Measurements from ENCODE around the gene IQSEC1.

The IQSEC1 gene

GRCh38 chr3:13102386-13103345, 29.4 kb upstream of the IQSEC1 start:
- in situ Hi-C loops (cut with MboI; ENCODE audit: low sequenced_read_pairs): no loop called here
- no peaks in the 10 kb centered on the region for H3K9me3 ChIP-seq
- DNase-seq (ENCODE audit: low spot score in 2 of 2): no peak
- no peak overlapping the region for H3K4me3 ChIP-seq
- no peaks in the 10 kb centered on the region for H3K36me3 ChIP-seq (replicated peaks)
- H3K4me1 ChIP-seq: no peaks in the 10 kb centered on the region
- H3K27me3 ChIP-seq (ENCODE audit: low read depth): no peaks in the 10 kb centered on the region

- in situ Hi-C loops (cut with MboI; ENCODE audit: low sequenced_read_pairs): loop anchor here (25.0 kb wide), 1 partner anchor 363 kb away; no protein-coding TSS in a partner anchor
- Histone ChIP-seq H3K27me3 (ENCODE audit: low read depth) (no peaks in the 10 kb centered on the region), H3K4me1 (no peaks in the 10 kb centered on the region), H3K4me3 (no peak overlapping the region), H3K36me3 (replicated peaks) (no peaks in the 10 kb centered on the region), H3K9me3 (no peaks in the 10 kb centered on the region)
- DNase-seq (ENCODE audit: low spot score in 2 of 2): no peak
Measured at GRCh38 chr3:13099707-13100106, 26.5 kb upstream of the IQSEC1 start.

- no peak overlapping the region for H3K4me3 ChIP-seq
- no peaks in the 10 kb centered on the region for H3K4me1 ChIP-seq
- DNase-seq (ENCODE audit: low spot score in 2 of 2): no peak
- no peaks in the 10 kb centered on the region for H3K36me3 ChIP-seq (replicated peaks)
- H3K9me3 ChIP-seq: no peaks in the 10 kb centered on the region
- in situ Hi-C loops (cut with MboI; ENCODE audit: low sequenced_read_pairs): loop anchor here (25.0 kb wide), 1 partner anchor 364 kb away; no protein-coding TSS in a partner anchor
- H3K27me3 ChIP-seq (ENCODE audit: low read depth): no peaks in the 10 kb centered on the region
Measured at GRCh38 chr3:13098192-13098988, 25.2 kb upstream of the IQSEC1 start.

GRCh38 chr3:13096356-13096755, 23.1 kb upstream of the IQSEC1 start:
- Histone ChIP-seq H3K36me3 (replicated peaks) (no peaks in the 10 kb centered on the region), H3K4me3 (no peak overlapping the region), H3K9me3 (no peaks in the 10 kb centered on the region), H3K27me3 (ENCODE audit: low read depth) (no peaks in the 10 kb centered on the region), H3K4me1 (no peaks in the 10 kb centered on the region)
- no peak for DNase-seq (ENCODE audit: low spot score in 2 of 2)
- in situ Hi-C loops (cut with MboI; ENCODE audit: low sequenced_read_pairs): loop anchor here (25.0 kb wide), 1 partner anchor 366 kb away; no protein-coding TSS in a partner anchor

- no peaks in the 10 kb centered on the region for H3K9me3 ChIP-seq
- no peaks in the 10 kb centered on the region for H3K36me3 ChIP-seq (replicated peaks)
- H3K4me1 ChIP-seq: no peaks in the 10 kb centered on the region
- DNase-seq (ENCODE audit: low spot score in 2 of 2): no peak
- no peaks in the 10 kb centered on the region for H3K27me3 ChIP-seq (ENCODE audit: low read depth)
- in situ Hi-C loops (cut with MboI; ENCODE audit: low sequenced_read_pairs): loop anchor here (25.0 kb wide), 1 partner anchor 367 kb away; no protein-coding TSS in a partner anchor
- no peak overlapping the region for H3K4me3 ChIP-seq
Measured at GRCh38 chr3:13095408-13095937, 22.2 kb upstream of the IQSEC1 start.

GRCh38 chr3:13093687-13094086, 20.5 kb upstream of the IQSEC1 start:
- in situ Hi-C loops (cut with MboI; ENCODE audit: low sequenced_read_pairs): loop anchor here (25.0 kb wide), 1 partner anchor 369 kb away; no protein-coding TSS in a partner anchor
- H3K36me3 ChIP-seq (replicated peaks): no peaks in the 10 kb centered on the region
- H3K4me1 ChIP-seq: no peaks in the 10 kb centered on the region
- no peaks in the 10 kb centered on the region for H3K9me3 ChIP-seq
- H3K27me3 ChIP-seq (ENCODE audit: low read depth): no peaks in the 10 kb centered on the region
- H3K4me3 ChIP-seq: no peak overlapping the region
- DNase-seq (ENCODE audit: low spot score in 2 of 2): peak in 1 of 2 experiments; percentile 27

- DNase-seq (ENCODE audit: low spot score in 2 of 2): no peak
- Histone ChIP-seq H3K27me3 (ENCODE audit: low read depth) (no peaks in the 10 kb centered on the region), H3K9me3 (no peaks in the 10 kb centered on the region), H3K4me1 (no peaks in the 10 kb centered on the region), H3K36me3 (replicated peaks) (no peaks in the 10 kb centered on the region), H3K4me3 (no peak overlapping the region)
- in situ Hi-C loops (cut with MboI; ENCODE audit: low sequenced_read_pairs): loop anchor here (25.0 kb wide), 1 partner anchor 369 kb away; no protein-coding TSS in a partner anchor
Measured at GRCh38 chr3:13092621-13093617, 19.7 kb upstream of the IQSEC1 start.

- Histone ChIP-seq H3K9me3 (no peaks in the 10 kb centered on the region), H3K4me3 (no peak overlapping the region), H3K27me3 (ENCODE audit: low read depth) (no peaks in the 10 kb centered on the region), H3K36me3 (replicated peaks) (no peaks in the 10 kb centered on the region), H3K4me1 (no peaks in the 10 kb centered on the region)
- in situ Hi-C loops (cut with MboI; ENCODE audit: low sequenced_read_pairs): loop anchor here (25.0 kb wide), 1 partner anchor 370 kb away; no protein-coding TSS in a partner anchor
- peak; percentile 49 to 89 for DNase-seq (ENCODE audit: low spot score in 2 of 2)
Measured at GRCh38 chr3:13091898-13092611, 18.8 kb upstream of the IQSEC1 start.

GRCh38 chr3:13088028-13089006, 15.1 kb upstream of the IQSEC1 start:
- Histone ChIP-seq H3K4me1 (no peaks in the 10 kb centered on the region), H3K9me3 (no peaks in the 10 kb centered on the region), H3K36me3 (replicated peaks) (no peaks in the 10 kb centered on the region), H3K27me3 (ENCODE audit: low read depth) (no peaks in the 10 kb centered on the region), H3K4me3 (no peak overlapping the region)
- in situ Hi-C loops (cut with MboI; ENCODE audit: low sequenced_read_pairs): loop anchor here (10.0 to 25.0 kb wide), 2 partner anchors 374 to 556 kb away; no protein-coding TSS in a partner anchor
- no peak for DNase-seq (ENCODE audit: low spot score in 2 of 2)

GRCh38 chr3:13087320-13087990, 14.2 kb upstream of the IQSEC1 start:
- no peak overlapping the region for H3K4me3 ChIP-seq
- no peaks in the 10 kb centered on the region for H3K9me3 ChIP-seq
- in situ Hi-C loops (cut with MboI; ENCODE audit: low sequenced_read_pairs): loop anchor here (10.0 to 25.0 kb wide), 2 partner anchors 375 to 557 kb away; no protein-coding TSS in a partner anchor
- no peaks in the 10 kb centered on the region for H3K27me3 ChIP-seq (ENCODE audit: low read depth)
- no peaks in the 10 kb centered on the region for H3K4me1 ChIP-seq
- H3K36me3 ChIP-seq (replicated peaks): no peaks in the 10 kb centered on the region
- DNase-seq (ENCODE audit: low spot score in 2 of 2): no peak

GRCh38 chr3:13086531-13086981, 13.3 kb upstream of the IQSEC1 start:
- no peak for DNase-seq (ENCODE audit: low spot score in 2 of 2)
- H3K9me3 ChIP-seq: no peaks in the 10 kb centered on the region
- H3K36me3 ChIP-seq (replicated peaks): no peaks in the 10 kb centered on the region
- no peaks in the 10 kb centered on the region for H3K4me1 ChIP-seq
- in situ Hi-C loops (cut with MboI; ENCODE audit: low sequenced_read_pairs): loop anchor here (10.0 to 25.0 kb wide), 2 partner anchors 376 to 558 kb away; no protein-coding TSS in a partner anchor
- no peaks in the 10 kb centered on the region for H3K27me3 ChIP-seq (ENCODE audit: low read depth)
- H3K4me3 ChIP-seq: no peak overlapping the region

Measured in HAP-1 (cell line).